ENCODE measurements around the gene TNFRSF1A. TPM values are rescaled to one million over a fixed set of nuclear protein-coding genes. Genes with fewer than 3 reads are reported as not detected.

TNFRSF1A gene
- total and polyA plus RNA-seq, 2 of the 13 experiments (the other 11 are each of a cell fraction or from before 2014, with no cell fraction given): 41.5 to 61.2 TPM

DNA sequence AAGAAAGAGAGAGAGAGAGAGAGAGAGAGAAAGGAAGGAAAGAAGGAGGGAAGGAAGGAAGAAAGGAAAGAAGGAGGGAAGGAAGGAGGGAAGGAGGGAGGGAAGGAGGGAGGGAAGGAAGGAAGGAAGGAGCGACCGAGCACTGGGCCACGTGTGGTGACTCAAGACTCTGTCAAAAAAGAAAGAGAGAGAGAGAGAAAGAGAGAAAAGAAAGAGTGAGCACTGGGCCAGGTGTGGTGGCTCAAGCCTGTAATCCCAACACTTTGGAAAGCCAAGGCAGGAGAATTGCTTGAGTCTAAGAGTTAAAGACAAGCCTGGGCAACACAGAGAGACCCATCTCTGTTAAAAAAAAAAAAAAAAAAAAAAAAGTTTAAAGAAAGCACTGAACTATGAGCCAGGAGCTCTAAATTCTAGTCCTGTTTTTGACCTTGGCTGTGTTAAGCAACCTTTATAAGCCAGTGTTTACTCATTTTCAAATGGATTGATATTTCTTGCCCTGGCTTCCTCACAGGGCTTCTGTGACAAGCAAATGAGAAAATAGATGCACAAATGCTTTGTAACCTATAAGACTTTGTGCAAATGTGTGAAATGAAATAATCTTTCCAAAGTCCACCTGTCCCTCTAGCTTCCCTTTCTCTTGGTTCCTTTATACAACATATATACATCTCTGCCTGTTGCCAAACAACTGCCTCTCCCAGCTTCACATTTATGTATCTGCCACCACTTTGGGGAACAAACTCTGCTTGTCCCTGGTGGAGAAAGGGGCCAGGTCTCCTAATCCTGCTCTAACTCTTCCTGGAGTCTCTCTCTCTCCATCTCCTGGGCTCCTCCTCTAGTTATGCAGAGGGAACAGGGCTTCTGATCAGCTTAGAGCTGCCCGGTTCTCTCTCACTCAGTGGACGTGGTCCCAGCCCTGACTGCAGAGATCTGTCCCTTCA lies 47.5 kb downstream of the TNFRSF1A start (continued):
- TF ChIP-seq, protein P1, sequence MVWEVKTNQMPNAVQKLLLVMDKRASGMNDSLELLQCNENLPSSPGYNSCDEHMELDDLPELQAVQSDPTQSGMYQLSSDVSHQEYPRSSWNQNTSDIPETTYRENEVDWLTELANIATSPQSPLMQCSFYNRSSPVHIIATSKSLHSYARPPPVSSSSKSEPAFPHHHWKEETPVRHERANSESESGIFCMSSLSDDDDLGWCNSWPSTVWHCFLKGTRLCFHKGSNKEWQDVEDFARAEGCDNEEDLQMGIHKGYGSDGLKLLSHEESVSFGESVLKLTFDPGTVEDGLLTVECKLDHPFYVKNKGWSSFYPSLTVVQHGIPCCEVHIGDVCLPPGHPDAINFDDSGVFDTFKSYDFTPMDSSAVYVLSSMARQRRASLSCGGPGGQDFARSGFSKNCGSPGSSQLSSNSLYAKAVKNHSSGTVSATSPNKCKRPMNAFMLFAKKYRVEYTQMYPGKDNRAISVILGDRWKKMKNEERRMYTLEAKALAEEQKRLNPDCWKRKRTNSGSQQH (CRISPR knock-in tag; IDR thresholded peaks at IDR 0.05; ENCODE audit: low read depth): no peak; the same call in 1 of the 2 replicates
- TF ChIP-seq ZFP36L2 (CRISPR knock-in tag; IDR thresholded peaks at IDR 0.05) (no peak), ZNF264 (CRISPR knock-in tag; IDR thresholded peaks at IDR 0.05) (no peak), HNF4G (IDR thresholded peaks at IDR 0.05; ENCODE audit: borderline replicate concordance, low read depth, low read length) (peak; percentile 66; the same call in 1 of the 2 replicates), HNF4G (CRISPR knock-in tag; IDR thresholded peaks at IDR 0.05; ENCODE audit: borderline replicate concordance, low read depth) (no peak), HNRNPUL1 (IDR thresholded peaks at IDR 0.05; ENCODE audit: low read depth, low read length) (no peak), ZNF768 (CRISPR knock-in tag; IDR thresholded peaks at IDR 0.05) (no peak), ZBTB1 (CRISPR knock-in tag; IDR thresholded peaks at IDR 0.05; ENCODE audit: borderline replicate concordance) (no peak), ZNF383 (CRISPR knock-in tag; IDR thresholded peaks at IDR 0.05; ENCODE audit: borderline replicate concordance) (no peak), ARNTL (CRISPR knock-in tag; IDR thresholded peaks at IDR 0.05) (no peak), ZNF160 (CRISPR knock-in tag; IDR thresholded peaks at IDR 0.05) (no peak), ZNF607 (CRISPR knock-in tag; IDR thresholded peaks at IDR 0.05; ENCODE audit: borderline replicate concordance) (no peak), POLR2G (IDR thresholded peaks at IDR 0.05; ENCODE audit: low read depth, low read length) (no peak), SOX5 (CRISPR knock-in tag; IDR thresholded peaks at IDR 0.05; ENCODE audit: borderline replicate concordance) (peak; percentile 59; the same call in 1 of the 2 replicates), NCOR1 (IDR thresholded peaks at IDR 0.05; ENCODE audit: borderline replicate concordance, low read length) (peak; percentile 92), SP140L (CRISPR knock-in tag; IDR thresholded peaks at IDR 0.05; ENCODE audit: borderline replicate concordance) (no peak), AGO2 (optimal IDR thresholded peaks at IDR 0.05; ENCODE audit: low read depth, low read length) (no peak), JDP2 (CRISPR knock-in tag; IDR thresholded peaks at IDR 0.05; ENCODE audit: borderline replicate concordance) (no peak)
- TF ChIP-seq, protein P2, sequence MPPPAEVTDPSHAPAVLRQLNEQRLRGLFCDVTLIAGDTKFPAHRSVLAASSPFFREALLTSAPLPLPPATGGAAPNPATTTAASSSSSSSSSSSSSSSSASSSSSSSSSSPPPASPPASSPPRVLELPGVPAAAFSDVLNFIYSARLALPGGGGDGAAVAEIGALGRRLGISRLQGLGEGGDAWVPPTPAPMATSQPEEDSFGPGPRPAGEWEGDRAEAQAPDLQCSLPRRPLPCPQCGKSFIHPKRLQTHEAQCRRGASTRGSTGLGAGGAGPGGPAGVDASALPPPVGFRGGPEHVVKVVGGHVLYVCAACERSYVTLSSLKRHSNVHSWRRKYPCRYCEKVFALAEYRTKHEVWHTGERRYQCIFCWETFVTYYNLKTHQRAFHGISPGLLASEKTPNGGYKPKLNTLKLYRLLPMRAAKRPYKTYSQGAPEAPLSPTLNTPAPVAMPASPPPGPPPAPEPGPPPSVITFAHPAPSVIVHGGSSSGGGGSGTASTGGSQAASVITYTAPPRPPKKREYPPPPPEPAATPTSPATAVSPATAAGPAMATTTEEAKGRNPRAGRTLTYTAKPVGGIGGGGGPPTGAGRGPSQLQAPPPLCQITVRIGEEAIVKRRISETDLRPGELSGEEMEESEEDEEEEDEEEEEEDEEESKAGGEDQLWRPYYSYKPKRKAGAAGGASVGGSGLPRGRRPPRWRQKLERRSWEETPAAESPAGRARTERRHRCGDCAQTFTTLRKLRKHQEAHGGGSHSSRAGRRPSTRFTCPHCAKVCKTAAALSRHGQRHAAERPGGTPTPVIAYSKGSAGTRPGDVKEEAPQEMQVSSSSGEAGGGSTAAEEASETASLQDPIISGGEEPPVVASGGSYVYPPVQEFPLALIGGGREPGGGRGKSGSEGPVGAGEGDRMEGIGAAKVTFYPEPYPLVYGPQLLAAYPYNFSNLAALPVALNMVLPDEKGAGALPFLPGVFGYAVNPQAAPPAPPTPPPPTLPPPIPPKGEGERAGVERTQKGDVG (CRISPR knock-in tag; IDR thresholded peaks at IDR 0.05; ENCODE audit: borderline replicate concordance): no peak
- TF ChIP-seq, protein P3, sequence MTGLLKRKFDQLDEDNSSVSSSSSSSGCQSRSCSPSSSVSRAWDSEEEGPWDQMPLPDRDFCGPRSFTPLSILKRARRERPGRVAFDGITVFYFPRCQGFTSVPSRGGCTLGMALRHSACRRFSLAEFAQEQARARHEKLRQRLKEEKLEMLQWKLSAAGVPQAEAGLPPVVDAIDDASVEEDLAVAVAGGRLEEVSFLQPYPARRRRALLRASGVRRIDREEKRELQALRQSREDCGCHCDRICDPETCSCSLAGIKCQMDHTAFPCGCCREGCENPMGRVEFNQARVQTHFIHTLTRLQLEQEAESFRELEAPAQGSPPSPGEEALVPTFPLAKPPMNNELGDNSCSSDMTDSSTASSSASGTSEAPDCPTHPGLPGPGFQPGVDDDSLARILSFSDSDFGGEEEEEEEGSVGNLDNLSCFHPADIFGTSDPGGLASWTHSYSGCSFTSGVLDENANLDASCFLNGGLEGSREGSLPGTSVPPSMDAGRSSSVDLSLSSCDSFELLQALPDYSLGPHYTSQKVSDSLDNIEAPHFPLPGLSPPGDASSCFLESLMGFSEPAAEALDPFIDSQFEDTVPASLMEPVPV (CRISPR knock-in tag; IDR thresholded peaks at IDR 0.05): 0 out of 2 replicates have a peak, but pooled peaks have one; percentile 62
- TF ChIP-seq, protein P4, sequence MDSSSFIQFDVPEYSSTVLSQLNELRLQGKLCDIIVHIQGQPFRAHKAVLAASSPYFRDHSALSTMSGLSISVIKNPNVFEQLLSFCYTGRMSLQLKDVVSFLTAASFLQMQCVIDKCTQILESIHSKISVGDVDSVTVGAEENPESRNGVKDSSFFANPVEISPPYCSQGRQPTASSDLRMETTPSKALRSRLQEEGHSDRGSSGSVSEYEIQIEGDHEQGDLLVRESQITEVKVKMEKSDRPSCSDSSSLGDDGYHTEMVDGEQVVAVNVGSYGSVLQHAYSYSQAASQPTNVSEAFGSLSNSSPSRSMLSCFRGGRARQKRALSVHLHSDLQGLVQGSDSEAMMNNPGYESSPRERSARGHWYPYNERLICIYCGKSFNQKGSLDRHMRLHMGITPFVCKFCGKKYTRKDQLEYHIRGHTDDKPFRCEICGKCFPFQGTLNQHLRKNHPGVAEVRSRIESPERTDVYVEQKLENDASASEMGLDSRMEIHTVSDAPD (CRISPR knock-in tag; IDR thresholded peaks at IDR 0.05): no peak
